VCaP (cell line): ENCODE measurements around the gene ADAMTS15.

Experiments used
- H3K27ac ChIP-seq: fragments of 450-650 bp; 2 replicates; pipeline ENCODE4 v1.5.1; 2017
- TF ChIP-seq, protein P1 (sequence below): fragments of 450-650 bp; conservative IDR thresholded peaks from 2 replicates; pipeline ENCODE4 v1.5.1; 2017; ENCODE audit warnings: mild to moderate bottlenecking, moderate library complexity

The ADAMTS15 gene

DNA sequence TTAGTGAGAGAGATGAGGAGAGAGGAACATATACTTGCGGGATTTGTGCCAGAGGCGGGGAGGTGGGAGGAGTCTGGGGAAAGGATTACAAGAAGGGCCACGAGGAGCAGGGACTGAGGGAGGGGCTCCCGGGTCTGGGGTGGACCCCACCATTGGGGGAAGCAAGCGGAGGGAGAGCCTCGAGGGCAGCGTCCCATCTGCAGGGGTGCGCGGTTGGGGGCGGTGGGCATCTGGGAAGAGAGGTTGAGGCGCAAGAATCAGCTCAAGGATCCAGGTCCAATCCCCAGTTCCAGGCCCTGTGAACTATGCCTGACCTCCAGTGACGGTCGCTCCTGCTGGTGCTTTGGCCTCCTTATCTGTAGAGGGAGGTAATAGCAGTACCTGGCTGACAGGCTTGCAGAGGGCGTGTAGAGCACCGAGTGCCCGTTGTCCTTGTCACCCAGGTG is 38.0 kb downstream of the ADAMTS15 start:
- no peak overlapping the region for H3K27ac ChIP-seq
- TF ChIP-seq, protein P1, sequence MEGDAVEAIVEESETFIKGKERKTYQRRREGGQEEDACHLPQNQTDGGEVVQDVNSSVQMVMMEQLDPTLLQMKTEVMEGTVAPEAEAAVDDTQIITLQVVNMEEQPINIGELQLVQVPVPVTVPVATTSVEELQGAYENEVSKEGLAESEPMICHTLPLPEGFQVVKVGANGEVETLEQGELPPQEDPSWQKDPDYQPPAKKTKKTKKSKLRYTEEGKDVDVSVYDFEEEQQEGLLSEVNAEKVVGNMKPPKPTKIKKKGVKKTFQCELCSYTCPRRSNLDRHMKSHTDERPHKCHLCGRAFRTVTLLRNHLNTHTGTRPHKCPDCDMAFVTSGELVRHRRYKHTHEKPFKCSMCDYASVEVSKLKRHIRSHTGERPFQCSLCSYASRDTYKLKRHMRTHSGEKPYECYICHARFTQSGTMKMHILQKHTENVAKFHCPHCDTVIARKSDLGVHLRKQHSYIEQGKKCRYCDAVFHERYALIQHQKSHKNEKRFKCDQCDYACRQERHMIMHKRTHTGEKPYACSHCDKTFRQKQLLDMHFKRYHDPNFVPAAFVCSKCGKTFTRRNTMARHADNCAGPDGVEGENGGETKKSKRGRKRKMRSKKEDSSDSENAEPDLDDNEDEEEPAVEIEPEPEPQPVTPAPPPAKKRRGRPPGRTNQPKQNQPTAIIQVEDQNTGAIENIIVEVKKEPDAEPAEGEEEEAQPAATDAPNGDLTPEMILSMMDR = no peak

DNA sequence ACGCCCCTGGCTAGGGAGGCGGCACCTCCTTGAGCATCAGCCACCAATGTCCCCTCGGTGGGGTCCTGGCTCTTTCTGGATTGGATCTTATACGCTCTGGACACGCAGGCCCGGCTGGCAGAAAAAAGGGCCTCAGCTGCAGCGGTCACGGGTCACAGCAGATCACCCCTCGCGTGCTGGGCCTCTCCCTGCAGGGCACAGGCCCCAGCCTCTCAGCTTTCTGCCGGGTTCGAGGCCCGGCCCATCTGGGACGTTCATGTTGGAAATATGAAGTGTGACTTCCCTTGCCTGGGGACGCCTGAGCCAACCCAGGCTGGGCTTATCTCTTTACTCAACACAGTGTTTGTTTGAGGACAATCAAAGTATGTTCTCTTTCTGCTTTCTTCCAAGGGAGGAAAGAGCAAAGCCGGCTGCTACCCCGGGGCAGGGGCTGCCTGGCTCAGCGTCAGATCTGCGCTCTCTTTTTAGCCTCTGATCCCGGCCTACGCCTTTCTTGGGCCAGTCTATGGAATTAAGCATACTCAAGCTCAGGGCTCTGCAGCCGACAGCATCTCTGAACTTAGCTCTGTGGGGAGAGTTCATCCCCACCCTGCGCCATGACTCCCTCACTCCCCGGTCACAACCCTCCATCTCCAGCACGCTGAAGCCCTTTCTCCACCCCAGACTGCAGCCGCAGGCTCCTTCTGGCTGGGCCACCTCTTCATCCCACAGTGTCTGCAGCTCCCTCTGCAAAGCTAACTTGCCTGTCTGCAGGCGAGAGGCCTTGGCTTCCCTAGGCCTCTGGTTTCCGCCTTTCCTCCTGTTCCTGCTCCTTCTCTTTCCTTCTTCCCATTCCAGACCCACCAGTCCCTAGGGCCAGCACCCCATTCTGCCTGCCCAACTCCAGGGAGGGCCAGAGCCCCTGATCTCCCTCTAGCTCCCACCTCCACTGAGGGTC is 38.8 kb downstream of the ADAMTS15 start:
- no peak overlapping the region for H3K27ac ChIP-seq
- TF ChIP-seq, protein P1 = no peak

DNA sequence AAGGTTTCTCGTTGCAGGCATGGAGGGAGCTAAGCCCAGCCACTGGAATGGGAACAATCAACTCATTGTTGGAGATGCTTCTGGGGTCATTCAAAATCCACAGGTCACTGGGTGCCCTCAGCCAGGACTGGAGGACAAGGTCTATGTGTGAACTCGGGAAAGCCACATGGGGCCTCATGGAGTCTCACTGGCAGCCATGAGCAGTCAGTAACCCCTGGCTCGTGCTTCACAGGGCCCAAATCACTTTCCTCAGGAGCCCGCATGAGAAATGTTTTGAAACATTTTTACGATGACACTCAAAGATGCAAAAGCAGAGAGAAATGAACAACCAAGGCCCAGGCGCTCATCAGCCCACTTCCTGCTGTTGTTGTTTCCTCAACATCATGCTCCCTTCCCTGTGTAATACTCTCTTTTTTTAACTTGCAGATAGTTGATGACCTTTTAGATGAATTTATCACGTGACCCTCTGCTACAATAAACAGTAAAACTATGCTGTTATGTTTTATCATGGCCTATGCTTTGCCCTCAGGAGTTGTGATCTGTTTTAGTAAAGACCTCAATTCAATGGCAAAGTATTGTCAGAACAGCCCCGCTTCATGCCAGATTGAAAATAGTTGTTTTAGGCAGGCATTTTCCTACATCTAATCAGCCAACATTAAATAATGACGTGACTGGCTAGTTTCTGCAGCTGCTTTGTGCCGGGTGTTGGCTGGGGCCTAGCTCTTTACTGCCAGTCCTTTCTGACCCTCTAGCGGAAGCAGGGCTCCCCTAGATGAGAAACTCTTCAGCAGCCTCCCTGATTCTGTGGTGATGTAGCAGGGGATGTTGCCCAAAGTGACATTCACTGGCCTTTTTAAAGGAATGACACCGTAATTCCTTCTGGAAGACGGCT is 39.7 kb downstream of the ADAMTS15 start:
- no peak overlapping the region for H3K27ac ChIP-seq
- TF ChIP-seq, protein P1 = no peak

DNA sequence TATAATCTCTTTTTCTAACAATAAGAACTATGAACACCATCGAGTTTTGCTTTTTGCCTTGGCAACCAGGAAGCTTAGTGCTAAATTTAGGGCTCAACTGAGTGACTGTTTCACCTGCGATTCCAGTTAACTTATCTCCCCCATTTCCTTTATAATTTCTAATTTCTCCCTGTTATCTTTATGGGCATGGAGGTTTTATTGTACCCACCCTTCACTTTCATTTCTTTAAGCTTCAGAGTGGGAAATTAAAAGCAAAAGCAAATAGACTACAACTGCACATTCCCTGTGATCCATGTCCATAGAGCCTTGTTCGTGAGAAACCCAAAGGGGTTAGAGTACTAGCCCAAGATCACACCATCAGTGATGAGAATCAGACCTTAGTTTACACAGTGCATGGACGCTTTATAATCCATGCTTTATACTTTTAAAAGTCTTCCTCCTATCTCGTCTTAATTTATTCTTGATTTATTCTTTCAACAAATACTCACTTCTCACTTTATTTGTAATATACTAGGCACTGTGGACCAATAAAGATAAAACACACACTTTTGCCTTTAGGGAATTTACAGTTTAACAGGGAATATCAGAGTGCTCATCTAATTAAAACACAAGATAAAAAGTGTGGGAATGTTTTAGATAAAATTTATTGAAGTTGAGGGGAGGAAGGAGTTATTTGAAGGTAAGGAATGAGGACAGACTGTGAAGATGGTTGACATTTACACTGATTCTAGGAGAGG is 40.6 kb downstream of the ADAMTS15 start:
- H3K27ac ChIP-seq = no peak overlapping the region
- TF ChIP-seq, protein P1 = no peak

DNA sequence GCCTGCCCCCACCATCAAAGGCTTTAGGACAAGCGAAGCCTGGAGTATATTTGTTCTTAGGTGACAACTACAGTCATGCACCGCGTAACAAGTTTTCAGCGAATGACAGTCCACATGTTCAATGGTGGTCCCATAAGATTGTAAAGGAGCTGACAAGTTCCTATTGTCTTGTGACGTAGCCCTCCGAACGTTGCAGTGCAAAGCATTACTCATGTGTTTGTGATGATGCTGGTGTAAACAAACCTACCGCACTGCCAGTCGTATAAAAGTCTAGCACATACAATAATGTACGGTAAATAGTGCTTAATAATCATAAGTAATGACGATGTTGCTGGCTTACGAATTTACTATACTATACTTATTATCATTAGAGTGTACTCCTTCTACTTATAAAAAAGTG is 41.3 kb downstream of the ADAMTS15 start:
- TF ChIP-seq, protein P1 = no peak
- H3K27ac ChIP-seq = no peak overlapping the region

DNA sequence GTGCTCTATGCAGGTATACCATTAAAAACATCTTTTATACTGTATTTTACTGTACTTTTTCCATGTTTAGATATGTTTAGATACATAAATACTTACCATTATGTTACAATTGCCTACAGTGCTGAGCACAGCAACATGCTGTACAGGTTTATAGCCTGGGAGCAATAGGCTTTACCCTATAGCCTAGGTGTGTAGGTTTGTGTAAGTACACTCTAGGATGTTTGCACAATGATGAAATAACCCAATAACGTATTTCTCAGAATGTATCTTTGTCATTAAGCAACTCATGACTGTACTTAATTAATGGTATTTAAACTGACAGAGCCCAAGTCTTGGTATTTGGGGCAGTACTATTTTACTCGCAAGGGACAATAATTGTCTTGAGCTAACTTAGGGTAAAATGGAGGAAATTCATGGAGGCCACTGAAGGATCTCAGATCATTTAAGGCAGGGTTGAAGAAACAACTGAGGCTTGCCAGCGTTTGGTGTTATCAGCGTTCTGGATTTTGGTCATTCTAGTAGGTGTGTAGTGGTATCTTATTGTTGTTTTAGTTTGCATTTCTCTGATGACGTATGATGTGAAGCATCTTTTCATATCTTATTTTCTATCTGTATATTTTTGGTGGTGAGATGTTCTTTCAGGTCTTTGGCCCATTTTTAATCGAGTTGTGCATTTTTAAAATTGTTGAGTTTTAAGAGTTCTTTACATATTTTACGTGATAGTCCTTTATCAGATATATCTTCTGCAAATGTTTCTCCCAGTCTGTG is 42.4 kb downstream of the ADAMTS15 start:
- H3K27ac ChIP-seq = no peak overlapping the region
- TF ChIP-seq, protein P1 = no peak
